ENCODE measurements around the gene ALK.

GRCh38 chr2:29325544-29325943 is 595.8 kb downstream of the ALK start:
- TF ChIP-seq CTCF (IDR thresholded peaks at IDR 0.05) (no peak), POLR2A (IDR thresholded peaks at IDR 0.05) (no peak)
